ENCODE data around the gene LRRC4B. TPM values are rescaled to one million over a fixed set of nuclear protein-coding genes. Genes with fewer than 3 reads are reported as not detected.

LRRC4B gene
- total and polyA plus RNA-seq, 2 of the 13 experiments (the other 11 are each of a cell fraction or from before 2014, with no cell fraction given) = not detected

GRCh38 chr19:50500753-50501151, 67.5 kb downstream of the LRRC4B start:
- Histone ChIP-seq H3K27me3 (ENCODE audit: control insufficient read depth in 1 of 2, insufficient read depth in 2 of 2, low read length in 2 of 2) (peaks cover 1 to 7% of the 10 kb centered on the region in 2 experiments; a peak in 3 of 5 replicates), H3K79me2 (ENCODE audit: insufficient read depth, low read length) (no peaks in the 10 kb centered on the region), H3K4me1 (ENCODE audit: insufficient read depth, low read length) (peaks cover 11% of the 10 kb centered on the region), H3K36me3 (replicated peaks in 1 of 2; ENCODE audit: control insufficient read depth in 1 of 2, insufficient read depth in 2 of 2, low read length in 2 of 2) (no peaks in the 10 kb centered on the region), H3K9ac (ENCODE audit: insufficient read depth, low read depth, low read length) (no peak overlapping the region), H3K9me3 (ENCODE audit: low read length) (no peaks in the 10 kb centered on the region), H3K4me2 (ENCODE audit: low read depth, low read length) (no peak overlapping the region), H3K27ac (ENCODE audit: extremely low read length, insufficient read depth, low read length) (no peak overlapping the region), H2AFZ (ENCODE audit: low read length) (no peak overlapping the region), H4K20me1 (ENCODE audit: insufficient read depth, low read length) (no peaks in the 10 kb centered on the region), H3K4me3 (replicated peaks in 1 of 3; ENCODE audit: insufficient read depth in 1 of 3, low read depth in 2 of 3, low read length in 3 of 3) (no peak overlapping the region)
- ATAC-seq (peak; percentile 14), DNase-seq (ENCODE audit: low spot score) (no peak), FAIRE-seq (no peak)
- BruUV-seq (replicated peaks) = no TSS peak
- WGBS (ENCODE audit: low lambda C conversion rate) = 12% methylated on average over 5 of the region's 10 CpGs
- TF ChIP-seq HMG20B (CRISPR knock-in tag; conservative IDR thresholded peaks at IDR 0.05) = no peak
- TF ChIP-seq NCOA1 (CRISPR knock-in tag; IDR thresholded peaks at IDR 0.05) = no peak
- TF ChIP-seq SMAD9 (CRISPR knock-in tag; IDR thresholded peaks at IDR 0.05) = no peak
- no peak for TF ChIP-seq ARHGAP35 (CRISPR knock-in tag; IDR thresholded peaks at IDR 0.05; ENCODE audit: borderline replicate concordance)
- TF ChIP-seq KAT8 (CRISPR knock-in tag; IDR thresholded peaks at IDR 0.05) = no peak
- TF ChIP-seq ZNF678 (CRISPR knock-in tag; IDR thresholded peaks at IDR 0.05) = no peak
- no peak for TF ChIP-seq CBX2 (IDR thresholded peaks at IDR 0.05; ENCODE audit: low read depth, low read length)
- TF ChIP-seq CBX2 (CRISPR knock-in tag; IDR thresholded peaks at IDR 0.05; ENCODE audit: low read depth) = no peak
- no peak for TF ChIP-seq RXRA (CRISPR knock-in tag; IDR thresholded peaks at IDR 0.05)
- no peak for TF ChIP-seq KLF11 (CRISPR knock-in tag; IDR thresholded peaks at IDR 0.05)
- TF ChIP-seq ZNF44 (CRISPR knock-in tag; IDR thresholded peaks at IDR 0.05) = no peak
- ChIA-PET CTCF (ENCODE audit: low intra/inter-chr PET ratio, low total read pairs) (no interaction called here), POLR2A (no interaction called here)
- intact Hi-C loops (cut with micrococcal nuclease; ENCODE audit: unreplicated experiment) = no loop called here
- in situ Hi-C loops (cut with HindIII; ENCODE audit: extremely low pct_ligation_motif_present, low pct_unique_long_range_greater_than_20kb) = no loop called here

Measured in HepG2 (cell line).